ENCODE measurements around the gene ADAM12. TPM values are rescaled to one million over a fixed set of nuclear protein-coding genes. Genes with fewer than 3 reads are reported as not detected.

Gene ADAM12
- total RNA-seq, 1 donor from 2014 or later: 1.3 TPM

DNA sequence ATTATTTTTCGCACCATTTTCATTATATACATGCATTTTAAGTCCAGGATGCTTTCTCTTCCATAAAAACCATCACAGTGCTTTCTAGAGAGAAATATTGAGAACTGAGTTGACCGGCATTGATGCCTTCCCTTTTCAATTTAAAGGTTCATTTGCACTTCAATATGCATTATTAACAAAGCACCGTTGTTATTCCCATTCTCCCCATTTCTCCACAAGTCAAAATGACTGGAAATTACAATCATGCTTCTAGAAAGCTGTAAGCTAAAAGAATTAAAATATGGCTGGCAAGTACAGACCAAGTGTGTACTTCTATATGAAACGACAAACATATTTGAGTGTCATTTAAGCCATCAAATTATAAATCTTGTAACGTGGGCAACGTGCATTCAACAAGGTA is 272.4 kb downstream of the ADAM12 start:
- intact Hi-C loops (cut with DNase I): no loop called here
- no peak for DNase-seq (ENCODE audit: low spot score)

GRCh38 chr10:126114884-126115555 is 273.3 kb downstream of the ADAM12 start:
- intact Hi-C loops (cut with DNase I): no loop called here
- no peak for DNase-seq (ENCODE audit: low spot score)

- DNase-seq (ENCODE audit: low spot score): no peak
- intact Hi-C loops (cut with DNase I): no loop called here
Measured at GRCh38 chr10:126111516-126111915, 276.8 kb downstream of the ADAM12 start.

GRCh38 chr10:126110489-126111180 is 277.6 kb downstream of the ADAM12 start:
- DNase-seq (ENCODE audit: low spot score): no peak
- intact Hi-C loops (cut with DNase I): no loop called here

DNA sequence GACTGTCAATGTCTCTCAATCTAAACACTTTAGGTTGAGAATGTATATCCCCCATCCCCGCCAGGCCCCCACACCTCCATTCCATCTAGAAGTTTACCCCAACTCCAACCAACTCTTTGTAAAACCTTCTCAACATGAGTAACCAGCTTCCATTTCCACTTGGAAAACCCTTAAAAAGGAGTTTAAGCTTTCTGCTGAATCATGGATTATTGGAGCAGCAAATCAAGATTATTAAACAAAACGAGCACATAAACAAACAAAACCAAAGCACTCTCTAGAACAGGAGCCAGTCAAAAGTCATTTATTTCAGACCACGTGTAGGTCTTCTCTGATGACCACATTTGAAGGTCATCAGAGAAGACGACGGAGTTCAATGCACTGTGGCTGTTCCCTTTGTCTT is 278.4 kb downstream of the ADAM12 start:
- DNase-seq (ENCODE audit: low spot score): no peak
- intact Hi-C loops (cut with DNase I): no loop called here

- DNase-seq (ENCODE audit: low spot score): no peak
- intact Hi-C loops (cut with DNase I): no loop called here
Measured at GRCh38 chr10:126108693-126109092, 279.6 kb downstream of the ADAM12 start.

GRCh38 chr10:126104767-126105166 is 283.5 kb downstream of the ADAM12 start:
- intact Hi-C loops (cut with DNase I): no loop called here

DNA sequence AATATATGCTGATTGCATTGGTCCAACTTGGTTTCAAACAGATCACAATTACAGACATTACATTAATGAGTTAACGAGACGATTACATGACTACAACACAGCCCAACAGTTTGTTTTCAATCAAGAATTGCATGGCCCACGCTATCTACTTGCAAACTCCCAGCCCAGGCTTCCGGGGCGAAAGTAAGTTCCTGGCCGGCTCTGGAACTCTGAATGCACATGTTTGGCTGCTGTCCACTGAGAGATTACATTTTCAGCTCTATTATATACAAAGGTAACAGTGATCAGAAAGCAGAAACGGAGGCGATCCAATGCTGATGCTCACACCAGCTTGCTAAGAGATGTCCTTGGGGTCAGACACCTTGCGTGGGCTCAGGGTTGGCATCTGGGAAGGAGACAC is 285.6 kb downstream of the ADAM12 start:
- no peak for DNase-seq (ENCODE audit: low spot score)
- intact Hi-C loops (cut with DNase I): no loop called here

More at GRCh38 chr10:126104767-126105166, 283.5 kb downstream of the ADAM12 start:
- DNase-seq (ENCODE audit: low spot score): no peak

GRCh38 chr10:126101736-126102135 is 286.5 kb downstream of the ADAM12 start:
- intact Hi-C loops (cut with DNase I): no loop called here
- no peak for DNase-seq (ENCODE audit: low spot score)

- intact Hi-C loops (cut with DNase I): no loop called here
Measured at GRCh38 chr10:126101325-126101724, 287.0 kb downstream of the ADAM12 start.

DNA sequence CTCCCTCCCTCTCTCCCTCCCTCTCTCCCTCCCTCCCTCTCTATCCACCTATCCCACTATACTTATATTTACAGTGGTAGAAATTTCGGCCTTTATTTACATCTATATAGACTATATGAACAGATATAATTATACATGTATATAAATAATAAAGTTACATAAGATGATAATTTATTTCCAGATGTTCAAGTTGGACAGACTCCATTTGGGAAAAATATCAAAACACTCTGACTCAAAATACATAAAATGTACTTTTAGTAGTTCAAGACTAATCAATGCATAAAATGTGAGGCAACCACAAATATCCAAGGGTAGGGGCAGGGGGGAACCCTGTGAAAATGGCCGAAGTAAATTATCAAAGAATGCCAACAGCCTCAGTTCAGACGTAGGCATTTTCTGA is 288.9 kb downstream of the ADAM12 start:
- intact Hi-C loops (cut with DNase I): no loop called here
- no peak for DNase-seq (ENCODE audit: low spot score)

More at GRCh38 chr10:126101325-126101724, 287.0 kb downstream of the ADAM12 start:
- DNase-seq (ENCODE audit: low spot score): no peak

GRCh38 chr10:126098226-126098581 is 290.1 kb downstream of the ADAM12 start:
- intact Hi-C loops (cut with DNase I): no loop called here
- no peak for DNase-seq (ENCODE audit: low spot score)

- intact Hi-C loops (cut with DNase I): no loop called here
- no peak for DNase-seq (ENCODE audit: low spot score)
Measured at GRCh38 chr10:126097558-126098225, 290.6 kb downstream of the ADAM12 start.

- intact Hi-C loops (cut with DNase I): no loop called here
- no peak for DNase-seq (ENCODE audit: low spot score)
Measured at GRCh38 chr10:126094537-126094936, 293.7 kb downstream of the ADAM12 start.

- intact Hi-C loops (cut with DNase I): no loop called here
- DNase-seq (ENCODE audit: low spot score): no peak
Measured at GRCh38 chr10:126092366-126093215, 295.7 kb downstream of the ADAM12 start.

- intact Hi-C loops (cut with DNase I): no loop called here
- no peak for DNase-seq (ENCODE audit: low spot score)
Measured at GRCh38 chr10:126090911-126091728, 297.2 kb downstream of the ADAM12 start.

DNA sequence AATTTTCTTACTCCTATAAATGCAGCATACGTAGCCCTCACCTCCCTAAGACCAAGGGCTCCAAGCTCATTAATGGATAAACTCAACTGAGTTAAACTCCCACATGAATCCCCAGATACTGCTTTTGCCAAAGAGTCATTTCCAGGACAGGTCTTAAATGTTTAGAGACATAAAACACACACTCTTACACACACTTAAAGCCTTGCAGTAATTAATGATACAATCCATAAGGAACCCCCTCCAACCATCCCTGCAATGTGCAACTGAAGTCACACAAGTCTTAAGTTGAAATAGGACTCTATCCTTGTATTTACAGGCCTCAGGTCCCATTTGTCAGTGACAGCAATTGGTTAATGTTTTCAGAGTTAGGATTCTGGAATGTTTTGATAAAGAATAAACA is 297.8 kb downstream of the ADAM12 start:
- intact Hi-C loops (cut with DNase I): no loop called here
- DNase-seq (ENCODE audit: low spot score): no peak

DNA sequence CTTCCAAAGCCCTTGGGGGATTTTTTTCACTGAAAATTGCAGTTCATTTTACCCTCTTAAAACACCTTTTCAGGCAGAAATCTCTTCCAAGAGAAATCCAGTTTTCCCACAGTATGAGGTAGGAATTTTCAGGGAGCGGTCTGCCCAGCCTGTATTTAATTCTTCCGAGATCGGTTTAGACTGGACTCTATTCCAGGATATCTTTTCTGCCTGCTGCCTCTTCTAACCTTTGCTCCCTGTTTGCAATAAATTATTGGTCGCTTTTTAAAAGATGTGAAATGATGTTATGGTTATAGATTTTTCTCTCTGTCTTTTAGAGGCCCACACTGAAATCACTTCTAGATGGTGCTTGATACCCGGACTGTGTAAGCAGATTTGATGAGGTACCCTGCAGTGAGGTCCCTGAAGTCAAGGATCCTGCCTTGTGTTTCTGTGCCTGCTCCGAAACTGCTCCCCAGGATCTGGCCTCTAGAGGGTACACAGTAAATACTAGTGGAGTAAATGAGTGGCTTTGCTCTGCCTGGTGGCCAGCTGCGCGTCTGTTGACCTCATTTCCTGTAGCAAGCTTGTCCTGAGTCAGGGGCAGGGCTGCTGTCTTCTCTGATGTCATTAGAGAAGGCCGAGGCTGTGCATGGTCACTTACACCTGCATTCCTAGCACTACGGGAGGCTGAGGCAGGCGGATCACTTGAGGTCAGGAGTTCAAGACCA is 300.3 kb downstream of the ADAM12 start:
- DNase-seq (ENCODE audit: low spot score): no peak
- intact Hi-C loops (cut with DNase I): no loop called here

Data from cardiac septum (tissue), 1 donor.